HG03097 (cell line): ENCODE data around the gene PCA3.
A peak's percentile ranks its signal among the peaks of the same experiment; 100 is the strongest.

Source experiments
- ATAC-seq: cut with Tn5 transposase; IDR thresholded peaks from one replicate; pipeline ENCODE4 v1.9.1; 2021; ENCODE audit not compliant: unreplicated experiment, low FRiP score

The PCA3 gene

GRCh38 chr9:76756268-76756640, 8.0 kb upstream of the PCA3 start:
- peak; percentile 17 for ATAC-seq

GRCh38 chr9:76756941-76757673, 7.1 kb upstream of the PCA3 start:
- no peak for ATAC-seq

- no peak for ATAC-seq
Measured at GRCh38 chr9:76758476-76758875, 5.8 kb upstream of the PCA3 start.

- ATAC-seq, result no peak
Measured at GRCh38 chr9:76759732-76760131, 4.5 kb upstream of the PCA3 start.

GRCh38 chr9:76761448-76761847, 2.8 kb upstream of the PCA3 start:
- ATAC-seq, result no peak

- ATAC-seq, result no peak
Measured at GRCh38 chr9:76766126-76766525, 1.9 kb downstream of the PCA3 start.

GRCh38 chr9:76772686-76773445, 8.6 kb downstream of the PCA3 start:
- ATAC-seq, result no peak

GRCh38 chr9:76784881-76785280, 20.6 kb downstream of the PCA3 start:
- no peak for ATAC-seq

GRCh38 chr9:76785501-76785900, 21.3 kb downstream of the PCA3 start:
- ATAC-seq, result no peak

GRCh38 chr9:76787677-76788076, 23.4 kb downstream of the PCA3 start:
- no peak for ATAC-seq

GRCh38 chr9:76789840-76790239, 25.6 kb downstream of the PCA3 start:
- ATAC-seq, result no peak

- no peak for ATAC-seq
Measured at GRCh38 chr9:76793784-76794431, 29.7 kb downstream of the PCA3 start.

GRCh38 chr9:76796296-76796695, 32.1 kb downstream of the PCA3 start:
- ATAC-seq, result no peak

- ATAC-seq, result no peak
Measured at GRCh38 chr9:76798527-76798926, 34.3 kb downstream of the PCA3 start.

GRCh38 chr9:76799473-76799872, 35.2 kb downstream of the PCA3 start:
- ATAC-seq, result no peak

GRCh38 chr9:76800901-76801300, 36.7 kb downstream of the PCA3 start:
- no peak for ATAC-seq

GRCh38 chr9:76803083-76803482, 38.8 kb downstream of the PCA3 start:
- ATAC-seq, result no peak

GRCh38 chr9:76803762-76804161, 39.5 kb downstream of the PCA3 start:
- no peak for ATAC-seq

- no peak for ATAC-seq
Measured at GRCh38 chr9:76808636-76809035, 44.4 kb downstream of the PCA3 start.

GRCh38 chr9:76810377-76810957, 46.2 kb downstream of the PCA3 start:
- peak; percentile 79 for ATAC-seq

- ATAC-seq, result no peak
Measured at GRCh38 chr9:76812591-76812990, 48.4 kb downstream of the PCA3 start.
